HG03460 (cell line): ENCODE results near the gene BRME1.

Experiments used
- ATAC-seq: cut with Tn5 transposase; IDR thresholded peaks from one replicate; pipeline ENCODE4 v1.9.1; 2021; ENCODE audit not compliant: unreplicated experiment

BRME1 gene

DNA sequence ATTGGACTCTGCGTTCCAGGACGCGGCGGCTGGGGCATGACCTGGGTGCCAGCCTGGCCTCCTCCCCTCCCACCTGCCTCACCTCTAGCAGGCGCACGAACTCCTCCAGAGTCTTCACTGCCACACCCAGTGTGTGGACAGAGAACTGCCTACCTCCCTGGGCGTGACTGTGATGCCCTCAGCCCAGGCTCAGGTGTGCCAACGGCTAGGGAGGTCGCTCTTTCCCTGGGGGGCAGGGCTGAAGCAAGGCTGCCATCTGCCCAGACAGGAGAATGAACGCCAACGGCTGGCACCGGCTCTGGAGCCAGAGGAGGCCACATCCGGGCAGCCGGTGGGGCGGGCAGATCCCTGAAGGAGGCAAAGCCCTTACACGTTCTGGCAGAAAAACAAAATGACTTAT, 17.6 kb downstream of the BRME1 start:
- no peak for ATAC-seq

DNA sequence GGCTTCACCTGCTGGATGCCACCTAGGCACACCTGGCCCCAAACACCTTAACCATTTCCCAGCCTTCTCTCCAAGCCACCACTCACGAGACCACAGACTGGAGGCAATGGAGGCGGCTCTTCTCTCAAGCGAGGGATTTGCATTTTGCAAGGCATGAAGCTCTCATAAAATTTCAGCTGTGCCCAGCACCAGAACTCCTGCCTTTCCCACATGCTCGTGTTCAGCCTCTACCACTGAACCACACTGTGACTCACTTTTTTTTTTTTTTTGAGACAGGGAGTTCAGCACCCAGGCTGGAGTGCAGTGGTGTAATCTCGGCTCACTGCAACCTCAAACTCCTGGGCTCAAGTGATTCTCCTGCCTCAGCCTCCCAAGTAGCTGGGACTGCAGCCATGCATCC, 18.4 kb downstream of the BRME1 start:
- ATAC-seq: no peak

DNA sequence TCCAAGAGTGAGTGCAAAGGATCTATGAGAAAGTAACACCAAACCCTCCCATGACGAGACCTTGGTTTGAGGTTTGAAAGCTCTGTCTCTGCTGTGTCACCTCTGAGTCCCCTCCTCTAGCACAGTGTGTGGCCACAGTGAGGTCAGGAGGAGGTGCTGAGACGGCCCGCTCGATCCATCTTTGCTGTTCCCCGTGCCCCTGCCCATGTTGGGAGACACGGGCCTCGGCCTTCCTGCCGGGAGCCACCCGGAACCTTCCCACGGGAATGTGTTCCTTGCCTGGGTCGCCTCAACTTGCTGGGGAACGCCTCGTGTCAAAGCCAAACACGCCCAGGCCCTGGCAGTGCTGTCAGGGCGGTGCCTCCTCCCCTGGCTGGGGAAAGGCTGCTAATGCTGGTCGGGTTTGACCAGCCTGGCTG, 18.9 kb downstream of the BRME1 start:
- no peak for ATAC-seq

DNA sequence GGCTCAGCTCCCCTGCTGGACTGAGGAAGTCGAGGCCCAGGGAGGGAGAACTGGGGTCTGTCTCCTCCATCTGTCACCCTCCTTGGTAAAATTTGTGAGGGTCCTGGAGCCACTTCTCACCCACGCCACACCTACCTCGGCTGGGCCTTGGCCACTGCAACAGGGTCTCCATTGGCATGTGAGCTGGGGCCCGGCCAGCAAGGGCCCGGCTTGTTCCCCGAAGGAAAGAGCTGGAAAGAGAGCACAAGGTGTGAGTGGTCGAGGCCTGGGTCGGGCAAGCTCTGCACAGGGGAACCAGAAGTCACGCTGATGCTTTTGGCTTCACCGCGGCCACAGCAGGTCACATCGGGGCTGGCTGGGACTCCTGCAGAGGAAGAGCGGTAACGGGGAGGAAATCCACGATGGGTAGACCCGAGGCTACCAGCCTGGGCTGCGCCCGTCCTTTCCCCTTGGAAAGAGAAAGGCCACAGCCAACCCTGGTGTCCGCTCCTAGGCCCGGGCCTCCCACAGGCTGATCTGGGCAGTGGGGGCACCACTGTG, 20.0 kb downstream of the BRME1 start:
- no peak for ATAC-seq

GRCh38 chr19:13884726-13885591, 21.0 kb downstream of the BRME1 start:
- no peak for ATAC-seq

DNA sequence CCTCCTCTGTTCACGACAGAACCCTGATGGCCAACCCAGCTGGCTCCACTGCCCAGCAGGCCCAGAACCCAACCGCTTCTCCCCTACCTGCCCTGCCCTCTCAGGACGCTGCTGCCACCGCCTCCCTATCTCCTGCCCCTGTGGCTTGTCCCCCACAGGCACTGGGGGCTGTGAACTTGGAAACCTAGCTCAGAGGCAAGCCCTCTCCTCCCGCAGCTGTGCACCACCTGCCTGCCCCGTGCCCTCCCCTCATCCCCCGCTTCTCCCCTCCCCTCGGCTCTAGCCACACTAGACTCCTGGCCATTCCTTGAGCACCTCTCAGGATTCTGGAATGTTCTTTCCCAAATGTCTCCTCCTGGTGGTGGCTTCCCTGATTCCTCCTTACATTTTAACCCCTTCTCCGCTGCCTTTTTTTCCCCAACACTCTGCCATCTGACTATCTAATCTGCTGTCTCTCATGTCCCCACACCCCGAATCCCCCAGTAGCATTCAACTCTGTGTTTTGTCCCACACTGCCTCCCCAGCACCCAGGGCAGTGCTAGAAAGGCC, 22.3 kb downstream of the BRME1 start:
- no peak for ATAC-seq

GRCh38 chr19:13882836-13883235, 23.1 kb downstream of the BRME1 start:
- no peak for ATAC-seq

DNA sequence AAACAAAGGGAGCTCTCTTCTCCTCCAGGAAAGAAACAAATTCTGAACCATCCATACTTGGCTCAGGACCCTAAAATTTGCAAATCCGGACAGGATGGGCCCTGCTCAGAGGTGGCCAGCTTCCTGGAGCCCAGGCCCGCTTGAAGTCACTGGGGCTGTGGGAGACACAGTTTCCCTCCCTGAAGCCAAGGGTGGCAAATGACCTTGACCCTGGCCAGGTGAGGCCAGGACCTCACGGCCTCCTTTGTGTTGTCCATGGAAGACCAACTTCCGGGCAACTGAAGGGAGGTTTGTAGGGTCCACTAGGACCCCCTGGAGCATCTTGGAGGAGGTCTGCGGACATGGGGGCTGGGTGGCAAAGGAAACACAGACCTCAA, 23.5 kb downstream of the BRME1 start:
- ATAC-seq: no peak

DNA sequence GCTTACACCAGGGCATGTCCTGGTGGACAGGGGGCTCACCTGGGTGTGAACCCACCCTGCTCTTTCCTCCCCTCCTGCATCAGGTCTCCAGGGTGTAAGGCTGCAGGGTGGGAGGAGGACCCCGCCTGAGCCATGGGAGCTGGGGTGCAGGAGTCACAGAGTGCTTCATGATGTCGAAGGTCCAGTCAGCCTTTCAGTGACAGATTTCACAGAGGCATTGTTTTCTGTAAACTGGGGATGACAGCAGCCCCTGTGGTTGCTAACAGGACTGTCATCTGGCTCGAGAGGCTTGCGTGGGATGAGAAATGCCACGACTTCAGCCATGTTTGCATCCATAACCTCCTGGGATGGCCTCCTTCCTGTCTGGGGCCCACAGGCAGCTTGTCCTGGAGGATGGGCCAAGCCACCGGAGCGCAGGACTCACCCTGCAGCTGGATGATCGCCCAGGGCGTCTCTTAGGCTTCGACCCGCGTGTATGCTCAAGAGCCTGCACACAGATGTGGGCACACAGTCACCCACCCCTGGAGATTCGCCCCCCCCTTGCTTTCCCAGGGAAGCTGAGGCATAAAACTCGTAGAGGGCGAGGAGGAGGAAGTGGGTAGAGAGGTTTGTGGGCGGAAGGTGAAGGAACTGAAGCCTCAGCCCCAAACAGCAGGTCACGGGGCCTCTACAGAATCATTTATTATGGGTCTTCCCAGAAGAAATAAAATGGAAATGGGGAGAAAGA, 24.1 kb downstream of the BRME1 start:
- ATAC-seq: no peak

- no peak for ATAC-seq
Measured at GRCh38 chr19:13881251-13881691, 24.6 kb downstream of the BRME1 start.

- peak; percentile 72 for ATAC-seq
Measured at GRCh38 chr19:13880059-13881043, 25.6 kb downstream of the BRME1 start.

DNA sequence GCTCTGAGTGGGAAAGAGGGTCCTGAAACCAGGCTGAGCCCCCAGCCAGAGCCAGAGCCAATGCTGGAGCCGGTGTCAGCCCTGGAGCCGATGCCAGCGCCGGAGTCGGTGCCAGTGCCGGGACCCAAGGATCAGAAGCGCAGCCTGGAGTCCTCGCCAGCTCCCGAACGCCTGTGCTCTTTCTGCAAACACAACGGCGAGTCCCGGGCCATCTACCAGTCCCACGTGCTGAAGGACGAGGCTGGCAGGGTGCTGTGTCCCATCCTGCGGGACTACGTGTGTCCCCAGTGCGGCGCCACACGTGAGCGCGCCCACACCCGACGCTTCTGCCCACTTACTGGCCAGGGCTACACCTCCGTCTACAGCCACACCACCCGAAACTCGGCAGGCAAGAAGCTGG, 28.6 kb downstream of the BRME1 start:
- ATAC-seq: no peak

GRCh38 chr19:13876834-13877233, 29.1 kb downstream of the BRME1 start, which contains the start of gene NANOS3:
Gene NANOS3 (plus strand): TSS chr19:13877134. CDS start chr19:13877249, 115 bp downstream.
- no peak for ATAC-seq

DNA sequence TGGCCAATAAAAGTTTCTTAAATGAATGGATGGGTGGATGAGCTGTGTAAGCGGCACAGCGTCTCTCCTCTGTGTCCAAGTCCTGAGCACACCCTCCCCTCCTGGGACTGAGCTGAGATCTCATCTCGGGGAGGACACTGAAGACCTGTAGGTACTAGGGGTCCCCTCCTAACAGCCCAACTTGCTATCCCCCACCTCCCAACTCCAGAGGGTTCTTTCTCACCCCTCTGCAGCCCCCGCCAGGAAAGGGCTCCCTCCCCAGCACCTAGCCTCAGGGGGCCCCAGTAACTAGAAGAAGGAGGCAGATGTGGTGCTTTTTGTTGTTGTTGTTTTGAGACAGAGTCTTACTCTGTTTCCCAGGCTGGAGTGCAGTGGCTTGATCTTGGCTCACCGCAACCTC, 30.1 kb downstream of the BRME1 start:
- no peak for ATAC-seq

GRCh38 chr19:13873834-13874515, 31.9 kb downstream of the BRME1 start:
- ATAC-seq: no peak

GRCh38 chr19:13872695-13873389, 33.1 kb downstream of the BRME1 start:
- ATAC-seq: no peak

DNA sequence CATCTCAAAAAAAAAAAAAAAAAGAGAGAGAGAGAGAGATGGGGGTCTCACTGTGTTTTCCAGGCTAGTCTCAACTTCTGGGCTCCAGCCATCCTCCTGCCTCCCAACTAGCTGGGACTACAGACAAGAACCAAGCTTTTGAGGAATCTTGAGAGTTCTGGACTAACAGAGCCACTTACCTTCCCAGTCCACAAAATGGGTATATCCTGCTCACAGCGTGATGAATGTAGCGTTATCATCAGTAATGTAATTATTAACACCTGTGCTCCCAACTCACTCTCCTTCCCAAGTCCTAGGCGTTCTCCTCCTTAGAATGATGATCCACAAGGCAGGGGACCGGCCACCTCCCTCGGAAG, 33.6 kb downstream of the BRME1 start:
- no peak for ATAC-seq

- no peak for ATAC-seq
Measured at GRCh38 chr19:13870873-13871272, 35.0 kb downstream of the BRME1 start.

DNA sequence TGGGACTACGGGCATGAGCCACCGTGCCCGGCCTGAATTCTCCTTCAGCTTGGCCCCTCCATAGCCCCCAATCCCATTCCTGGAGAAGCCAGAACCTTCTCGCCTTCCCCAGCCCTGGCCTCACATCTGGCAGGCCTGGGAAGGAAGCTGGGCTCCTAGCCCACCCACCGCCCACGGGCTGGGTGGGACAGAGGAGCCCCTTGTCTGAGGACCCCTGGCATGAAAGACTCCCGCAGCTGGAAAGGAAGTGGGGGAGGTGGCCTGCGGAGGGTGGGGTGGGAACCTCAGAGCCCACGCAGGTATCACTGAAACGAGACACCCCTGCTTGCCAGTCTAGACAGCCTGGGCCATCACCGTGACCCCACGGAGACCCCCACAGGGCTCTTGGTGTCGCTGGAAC, 36.6 kb downstream of the BRME1 start:
- ATAC-seq: no peak
